Measurements from ENCODE around the gene CDCA5.

Gene CDCA5

DNA sequence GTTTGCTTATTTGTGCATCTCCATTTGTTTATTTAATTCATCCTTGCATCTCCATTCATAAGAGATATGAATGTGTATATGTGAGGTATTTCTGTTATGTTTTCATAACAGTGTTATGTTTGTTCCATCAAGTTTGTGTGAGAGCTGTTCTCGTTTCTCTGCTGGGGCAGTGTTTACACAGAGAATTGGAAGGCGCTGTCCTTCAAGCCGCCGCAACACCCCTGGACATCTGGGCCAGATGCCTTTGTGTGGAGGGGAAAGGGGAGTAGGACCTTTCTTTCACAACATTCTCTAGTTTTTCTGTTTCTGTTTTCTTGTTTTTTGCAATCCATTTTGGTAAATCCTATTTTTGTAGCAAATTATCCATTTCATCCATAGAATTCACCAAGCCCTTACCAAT lies 20.8 kb upstream of the CDCA5 start:
- H3K27me3 ChIP-seq (ENCODE audit: low read length), result no peaks in the 10 kb centered on the region
- H3K36me3 ChIP-seq (ENCODE audit: low read length), result no peaks in the 10 kb centered on the region
- no peaks in the 10 kb centered on the region for H3K9me2 ChIP-seq (replicated peaks; ENCODE audit: insufficient read depth, low read length)
- no peak overlapping the region for H3K27ac ChIP-seq (ENCODE audit: low read depth, low read length)
- H4K20me1 ChIP-seq (ENCODE audit: low read depth, low read length), result no peaks in the 10 kb centered on the region
- H3K79me2 ChIP-seq (ENCODE audit: insufficient read depth, low read length), result peaks cover 9% of the 10 kb centered on the region; the same call in 1 of the 2 replicates
- H3K4me3 ChIP-seq (ENCODE audit: insufficient read depth, low read length, poor library complexity, severe bottlenecking), result no peak overlapping the region
- no peak overlapping the region for H3K9ac ChIP-seq (ENCODE audit: low read length)
- no peaks in the 10 kb centered on the region for H3K9me3 ChIP-seq (ENCODE audit: insufficient read depth, low read length)
- H3F3A ChIP-seq (ENCODE audit: insufficient read depth), result no peaks in the 10 kb centered on the region
- TF ChIP-seq EZH2phosphoT487 (conservative IDR thresholded peaks at IDR 0.05; ENCODE audit: low read length), result no peak
- TF ChIP-seq, protein P1, sequence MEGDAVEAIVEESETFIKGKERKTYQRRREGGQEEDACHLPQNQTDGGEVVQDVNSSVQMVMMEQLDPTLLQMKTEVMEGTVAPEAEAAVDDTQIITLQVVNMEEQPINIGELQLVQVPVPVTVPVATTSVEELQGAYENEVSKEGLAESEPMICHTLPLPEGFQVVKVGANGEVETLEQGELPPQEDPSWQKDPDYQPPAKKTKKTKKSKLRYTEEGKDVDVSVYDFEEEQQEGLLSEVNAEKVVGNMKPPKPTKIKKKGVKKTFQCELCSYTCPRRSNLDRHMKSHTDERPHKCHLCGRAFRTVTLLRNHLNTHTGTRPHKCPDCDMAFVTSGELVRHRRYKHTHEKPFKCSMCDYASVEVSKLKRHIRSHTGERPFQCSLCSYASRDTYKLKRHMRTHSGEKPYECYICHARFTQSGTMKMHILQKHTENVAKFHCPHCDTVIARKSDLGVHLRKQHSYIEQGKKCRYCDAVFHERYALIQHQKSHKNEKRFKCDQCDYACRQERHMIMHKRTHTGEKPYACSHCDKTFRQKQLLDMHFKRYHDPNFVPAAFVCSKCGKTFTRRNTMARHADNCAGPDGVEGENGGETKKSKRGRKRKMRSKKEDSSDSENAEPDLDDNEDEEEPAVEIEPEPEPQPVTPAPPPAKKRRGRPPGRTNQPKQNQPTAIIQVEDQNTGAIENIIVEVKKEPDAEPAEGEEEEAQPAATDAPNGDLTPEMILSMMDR (IDR thresholded peaks at IDR 0.05; ENCODE audit: insufficient read depth, low read length, poor library complexity, severe bottlenecking), result no peak
- H3K4me2 ChIP-seq (ENCODE audit: low read depth, low read length, poor library complexity, severe bottlenecking), result no peak overlapping the region
- no peak overlapping the region for H2AFZ ChIP-seq (ENCODE audit: low read depth, low read length, severe bottlenecking)

DNA sequence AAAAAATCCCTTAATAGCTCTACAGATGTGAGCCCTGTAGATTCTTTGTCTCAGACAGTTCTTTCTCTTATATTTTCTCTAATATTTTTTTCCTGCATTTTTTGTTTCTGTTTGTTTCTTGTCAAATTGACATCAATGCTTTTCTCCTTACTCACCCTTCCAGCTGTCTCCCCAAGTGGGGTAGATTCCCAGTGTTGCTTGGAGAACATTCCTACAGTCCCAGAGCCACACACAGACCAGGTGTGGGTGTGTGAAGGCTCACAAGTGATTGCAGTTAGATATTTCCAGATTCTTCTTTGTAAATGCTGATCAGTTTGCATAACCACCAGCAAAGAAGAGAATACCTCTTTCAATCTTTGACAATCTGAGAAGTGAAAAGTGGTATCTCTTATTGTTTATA lies 19.6 kb upstream of the CDCA5 start:
- Histone ChIP-seq H3K27ac (ENCODE audit: low read depth, low read length) (no peak overlapping the region), H2AFZ (ENCODE audit: low read depth, low read length, severe bottlenecking) (no peak overlapping the region), H4K20me1 (ENCODE audit: low read depth, low read length) (no peaks in the 10 kb centered on the region)

GRCh38 chr11:65102142-65103095 lies 18.6 kb upstream of the CDCA5 start:
- TF ChIP-seq EZH2phosphoT487 (conservative IDR thresholded peaks at IDR 0.05; ENCODE audit: low read length), result no peak
- TF ChIP-seq, protein P1 (IDR thresholded peaks at IDR 0.05; ENCODE audit: insufficient read depth, low read length, poor library complexity, severe bottlenecking), result no peak
- no peak overlapping the region for H3K9ac ChIP-seq (ENCODE audit: low read length)
- H3K27me3 ChIP-seq (ENCODE audit: low read length), result no peaks in the 10 kb centered on the region
- H4K20me1 ChIP-seq (ENCODE audit: low read depth, low read length), result no peaks in the 10 kb centered on the region
- H3K9me3 ChIP-seq (ENCODE audit: insufficient read depth, low read length), result no peaks in the 10 kb centered on the region
- no peaks in the 10 kb centered on the region for H3K9me2 ChIP-seq (replicated peaks; ENCODE audit: insufficient read depth, low read length)
- no peak overlapping the region for H3K27ac ChIP-seq (ENCODE audit: low read depth, low read length)
- H3F3A ChIP-seq (ENCODE audit: insufficient read depth), result no peaks in the 10 kb centered on the region
- no peak overlapping the region for H2AFZ ChIP-seq (ENCODE audit: low read depth, low read length, severe bottlenecking)
- H3K4me2 ChIP-seq (ENCODE audit: low read depth, low read length, poor library complexity, severe bottlenecking), result no peak overlapping the region
- peaks cover 6% of the 10 kb centered on the region; the same call in 1 of the 2 replicates for H3K36me3 ChIP-seq (ENCODE audit: low read length)
- peaks cover 29% of the 10 kb centered on the region for H3K79me2 ChIP-seq (ENCODE audit: insufficient read depth, low read length)
- no peak overlapping the region for H3K4me3 ChIP-seq (ENCODE audit: insufficient read depth, low read length, poor library complexity, severe bottlenecking)

More for the DNA sequence above, 19.6 kb upstream of the CDCA5 start:
- H3K79me2 ChIP-seq (ENCODE audit: insufficient read depth, low read length), result peaks cover 19% of the 10 kb centered on the region
- H3K9me3 ChIP-seq (ENCODE audit: insufficient read depth, low read length), result no peaks in the 10 kb centered on the region
- no peak overlapping the region for H3K4me3 ChIP-seq (ENCODE audit: insufficient read depth, low read length, poor library complexity, severe bottlenecking)
- no peaks in the 10 kb centered on the region for H3K27me3 ChIP-seq (ENCODE audit: low read length)
- H3K4me2 ChIP-seq (ENCODE audit: low read depth, low read length, poor library complexity, severe bottlenecking), result no peak overlapping the region
- TF ChIP-seq EZH2phosphoT487 (conservative IDR thresholded peaks at IDR 0.05; ENCODE audit: low read length), result no peak
- TF ChIP-seq, protein P1 (IDR thresholded peaks at IDR 0.05; ENCODE audit: insufficient read depth, low read length, poor library complexity, severe bottlenecking), result no peak
- peaks cover 2% of the 10 kb centered on the region; the same call in 1 of the 2 replicates for H3K36me3 ChIP-seq (ENCODE audit: low read length)
- no peaks in the 10 kb centered on the region for H3K9me2 ChIP-seq (replicated peaks; ENCODE audit: insufficient read depth, low read length)
- no peaks in the 10 kb centered on the region for H3F3A ChIP-seq (ENCODE audit: insufficient read depth)
- no peak overlapping the region for H3K9ac ChIP-seq (ENCODE audit: low read length)

Data from SU-DHL-6 (cell line).